Measurements from ENCODE around the gene PRSS27. TPM values are rescaled to one million over a fixed set of nuclear protein-coding genes. Genes with fewer than 3 reads are reported as not detected.
"Not testable (repeated sequence)": the region's sequence is repeated elsewhere in the genome, so short reads cannot be mapped to it uniquely, and the experiment has no call there.

Gene PRSS27
- total RNA-seq, 1 donor from 2014 or later, result 2.3 TPM

DNA sequence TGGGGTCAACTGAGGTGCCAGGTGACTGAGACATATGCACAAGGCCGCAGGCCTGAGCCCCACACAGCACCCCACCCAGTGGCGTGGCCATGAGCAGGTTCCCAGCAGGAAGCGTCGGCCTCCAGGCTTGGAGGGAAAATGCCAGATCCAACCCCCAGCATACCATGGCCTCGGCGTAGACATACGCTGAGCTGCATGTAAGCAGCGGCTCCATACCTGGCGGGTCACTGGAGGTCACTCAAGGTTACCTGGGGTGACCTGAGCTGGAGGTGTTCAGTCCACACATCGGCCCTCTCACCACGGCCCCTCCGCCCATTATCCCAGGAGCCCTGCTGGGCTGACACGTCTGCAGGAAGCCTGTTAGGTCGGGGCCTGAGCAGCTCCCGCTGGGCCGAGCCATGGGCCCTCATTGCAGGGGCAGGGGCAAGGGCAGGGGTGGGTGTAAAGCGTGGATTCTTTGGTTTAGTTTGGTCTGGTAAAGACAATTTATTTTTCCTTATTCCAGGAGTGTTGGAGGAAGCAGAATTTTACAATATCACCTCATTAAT is 22.5 kb downstream of the PRSS27 start:
- Histone ChIP-seq H3K4me2 (ENCODE audit: low read length) (no peak overlapping the region), H3K36me3 (ENCODE audit: insufficient read depth, low read length) (no peaks in the 10 kb centered on the region), H4K20me1 (ENCODE audit: insufficient read depth, low read length) (peaks cover 57% of the 10 kb centered on the region), H3K27me3 (ENCODE audit: insufficient read depth, low read length) (no peaks in the 10 kb centered on the region), H3K4me1 (ENCODE audit: insufficient read depth, low read length) (peaks cover 9% of the 10 kb centered on the region), H3K79me2 (ENCODE audit: insufficient read depth, low read length) (peaks cover 30% of the 10 kb centered on the region), H3K4me3 (ENCODE audit: insufficient read depth, low read depth, low read length) (no peak overlapping the region), H3K9me3 (ENCODE audit: insufficient read depth, low read depth, low read length) (no peaks in the 10 kb centered on the region), H3K9ac (ENCODE audit: low read length) (no peak overlapping the region), H3K27ac (ENCODE audit: low read depth, low read length) (no peak overlapping the region), H2AFZ (ENCODE audit: low read depth, low read length) (no peak overlapping the region)
- Mint-ChIP-seq H3K4me3 (ENCODE audit: unreplicated experiment) (no peak overlapping the region), H3K36me3 (ENCODE audit: low read depth, unreplicated experiment) (peaks cover 6% of the 10 kb centered on the region), H3K4me1 (ENCODE audit: low read depth, unreplicated experiment) (peaks cover 1% of the 10 kb centered on the region), H3K9me3 (ENCODE audit: unreplicated experiment) (no peaks in the 10 kb centered on the region), H3K27ac (ENCODE audit: unreplicated experiment) (no peak overlapping the region), H3K27me3 (ENCODE audit: low read depth, unreplicated experiment) (no peaks in the 10 kb centered on the region)
- DNase-seq (ENCODE audit: low read depth) (no peak), FAIRE-seq (no peak)
- TF ChIP-seq, protein P1, sequence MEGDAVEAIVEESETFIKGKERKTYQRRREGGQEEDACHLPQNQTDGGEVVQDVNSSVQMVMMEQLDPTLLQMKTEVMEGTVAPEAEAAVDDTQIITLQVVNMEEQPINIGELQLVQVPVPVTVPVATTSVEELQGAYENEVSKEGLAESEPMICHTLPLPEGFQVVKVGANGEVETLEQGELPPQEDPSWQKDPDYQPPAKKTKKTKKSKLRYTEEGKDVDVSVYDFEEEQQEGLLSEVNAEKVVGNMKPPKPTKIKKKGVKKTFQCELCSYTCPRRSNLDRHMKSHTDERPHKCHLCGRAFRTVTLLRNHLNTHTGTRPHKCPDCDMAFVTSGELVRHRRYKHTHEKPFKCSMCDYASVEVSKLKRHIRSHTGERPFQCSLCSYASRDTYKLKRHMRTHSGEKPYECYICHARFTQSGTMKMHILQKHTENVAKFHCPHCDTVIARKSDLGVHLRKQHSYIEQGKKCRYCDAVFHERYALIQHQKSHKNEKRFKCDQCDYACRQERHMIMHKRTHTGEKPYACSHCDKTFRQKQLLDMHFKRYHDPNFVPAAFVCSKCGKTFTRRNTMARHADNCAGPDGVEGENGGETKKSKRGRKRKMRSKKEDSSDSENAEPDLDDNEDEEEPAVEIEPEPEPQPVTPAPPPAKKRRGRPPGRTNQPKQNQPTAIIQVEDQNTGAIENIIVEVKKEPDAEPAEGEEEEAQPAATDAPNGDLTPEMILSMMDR (IDR thresholded peaks at IDR 0.05; ENCODE audit: insufficient read depth, low read depth, low read length), result no peak
- no peak for TF ChIP-seq EZH2 (IDR thresholded peaks at IDR 0.05; ENCODE audit: insufficient read depth, low read length)

DNA sequence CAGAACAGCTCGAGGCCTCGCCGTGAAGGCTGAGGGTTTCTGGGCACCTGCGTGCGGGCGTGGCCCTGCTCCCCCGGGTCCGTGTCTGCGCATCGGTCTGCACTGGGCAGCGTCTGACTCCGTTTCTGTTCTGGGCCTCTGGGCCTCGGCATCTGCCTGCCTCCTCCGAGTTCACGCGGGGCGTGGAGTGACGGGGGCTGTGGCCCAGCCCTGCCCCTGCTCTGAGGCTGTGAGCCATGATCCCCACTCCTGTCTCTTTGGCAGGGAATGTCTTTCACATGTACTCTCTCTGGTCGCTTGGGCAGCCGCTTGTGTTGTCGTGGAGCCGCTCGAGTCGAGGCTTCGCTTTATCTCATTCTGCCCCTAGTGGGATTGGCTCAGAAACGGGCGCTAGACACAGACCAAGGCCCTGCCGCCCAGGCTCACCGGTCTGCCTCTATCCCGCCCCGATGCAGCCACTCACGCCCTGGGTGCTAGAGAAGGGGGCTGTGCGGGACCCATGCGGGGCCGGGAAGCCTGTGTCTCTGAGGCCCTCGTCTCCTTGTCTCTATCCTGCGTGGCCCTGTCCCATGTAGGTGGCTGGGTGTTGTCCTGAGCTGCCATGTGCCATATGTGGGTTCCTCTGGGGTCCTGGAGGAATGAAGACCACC is 23.3 kb downstream of the PRSS27 start:
- H3K9me3 Mint-ChIP-seq (ENCODE audit: unreplicated experiment); H3K36me3 Mint-ChIP-seq (ENCODE audit: low read depth, unreplicated experiment); H3K27ac Mint-ChIP-seq (ENCODE audit: unreplicated experiment); H3K4me3 ChIP-seq (ENCODE audit: insufficient read depth, low read depth, low read length); H3K9ac ChIP-seq (ENCODE audit: low read length); H3K4me2 ChIP-seq (ENCODE audit: low read length); H3K27ac ChIP-seq (ENCODE audit: low read depth, low read length); H2AFZ ChIP-seq (ENCODE audit: low read depth, low read length); H3K36me3 ChIP-seq (ENCODE audit: insufficient read depth, low read length); H3K27me3 Mint-ChIP-seq (ENCODE audit: low read depth, unreplicated experiment); DNase-seq (ENCODE audit: low read depth); FAIRE-seq; H3K9me3 ChIP-seq (ENCODE audit: insufficient read depth, low read depth, low read length); H3K4me3 Mint-ChIP-seq (ENCODE audit: unreplicated experiment); H3K27me3 ChIP-seq (ENCODE audit: insufficient read depth, low read length); H3K4me1 Mint-ChIP-seq (ENCODE audit: low read depth, unreplicated experiment): not testable (repeated sequence)
- Histone ChIP-seq H3K79me2 (ENCODE audit: insufficient read depth, low read length) (peaks cover 37% of the 10 kb centered on the region), H4K20me1 (ENCODE audit: insufficient read depth, low read length) (peaks cover 59% of the 10 kb centered on the region), H3K4me1 (ENCODE audit: insufficient read depth, low read length) (peaks cover 16% of the 10 kb centered on the region)

DNA sequence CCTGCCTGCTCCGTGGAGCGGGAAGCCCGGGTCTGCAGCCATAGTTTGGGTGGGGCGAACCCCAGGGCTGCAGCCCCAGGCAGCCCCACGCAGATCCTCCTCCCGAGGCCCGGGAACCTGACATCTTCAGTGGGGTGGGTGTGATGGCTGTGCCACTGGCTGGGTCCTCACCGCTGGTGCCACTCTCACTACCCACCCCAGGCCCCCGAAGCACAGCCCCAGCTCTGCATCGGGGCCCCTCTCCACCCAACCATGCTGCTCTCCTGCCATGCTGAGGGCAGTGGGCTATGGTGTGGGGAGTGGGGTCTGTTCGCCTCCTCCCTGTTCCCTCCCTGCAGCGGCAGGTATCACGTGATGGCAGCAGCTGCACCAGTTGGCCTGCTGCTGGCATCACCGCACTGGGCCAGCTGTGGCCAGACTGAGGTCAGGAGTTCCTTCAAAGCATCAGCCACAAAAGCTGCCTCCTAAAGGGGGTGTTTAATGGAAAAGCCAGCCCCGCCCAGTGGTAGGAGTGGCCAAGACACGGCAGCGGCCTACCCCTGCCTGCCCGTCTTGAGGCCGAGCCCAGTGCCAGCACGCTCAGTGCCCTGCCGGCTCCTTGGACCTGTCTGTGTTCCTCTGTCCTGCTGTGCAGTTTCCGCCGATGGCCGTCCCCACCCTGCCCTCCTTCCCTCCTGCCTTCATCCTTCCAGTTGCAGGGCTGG is 26.9 kb downstream of the PRSS27 start:
- H3K27ac ChIP-seq (ENCODE audit: low read depth, low read length), result no peak overlapping the region
- H4K20me1 ChIP-seq (ENCODE audit: insufficient read depth, low read length), result peaks cover 50% of the 10 kb centered on the region
- H3K4me1 ChIP-seq (ENCODE audit: insufficient read depth, low read length), result peaks cover 25% of the 10 kb centered on the region
- Mint-ChIP-seq H3K27ac (ENCODE audit: unreplicated experiment) (peak overlapping the region; percentile 58), H3K9me3 (ENCODE audit: unreplicated experiment) (no peaks in the 10 kb centered on the region), H3K27me3 (ENCODE audit: low read depth, unreplicated experiment) (no peaks in the 10 kb centered on the region), H3K4me3 (ENCODE audit: unreplicated experiment) (no peak overlapping the region), H3K4me1 (ENCODE audit: low read depth, unreplicated experiment) (peaks cover 4% of the 10 kb centered on the region), H3K36me3 (ENCODE audit: low read depth, unreplicated experiment) (peaks cover 7% of the 10 kb centered on the region)
- no peak overlapping the region for H2AFZ ChIP-seq (ENCODE audit: low read depth, low read length)
- H3K9me3 ChIP-seq (ENCODE audit: insufficient read depth, low read depth, low read length), result no peaks in the 10 kb centered on the region
- H3K9ac ChIP-seq (ENCODE audit: low read length), result no peak overlapping the region
- peak overlapping the region; percentile 45 for H3K4me2 ChIP-seq (ENCODE audit: low read length)
- no peaks in the 10 kb centered on the region for H3K27me3 ChIP-seq (ENCODE audit: insufficient read depth, low read length)
- TF ChIP-seq, protein P1 (IDR thresholded peaks at IDR 0.05; ENCODE audit: insufficient read depth, low read depth, low read length), result no peak
- TF ChIP-seq EZH2 (IDR thresholded peaks at IDR 0.05; ENCODE audit: insufficient read depth, low read length), result no peak
- no peaks in the 10 kb centered on the region for H3K36me3 ChIP-seq (ENCODE audit: insufficient read depth, low read length)
- DNase-seq (ENCODE audit: low read depth), result peak; percentile 65
- no peak overlapping the region for H3K4me3 ChIP-seq (ENCODE audit: insufficient read depth, low read depth, low read length)
- H3K79me2 ChIP-seq (ENCODE audit: insufficient read depth, low read length), result peaks cover 51% of the 10 kb centered on the region
- no peak for FAIRE-seq

Measured in astrocyte (in vitro differentiated cells and primary cell).